DMS153 treated with DMSO at 0.1 percent for 48 hours (cell line): Measurements from ENCODE around the gene TRIM33.
"Not testable (repeated sequence)": the region's sequence is repeated elsewhere in the genome, so short reads cannot be mapped to it uniquely, and the experiment has no call there.

Source experiments
- DNase-seq: peaks from one replicate; lab custom pipeline; 2025; ENCODE audit not compliant: unreplicated experiment; lab: John Stamatoyannopoulos, UW

Gene TRIM33

DNA sequence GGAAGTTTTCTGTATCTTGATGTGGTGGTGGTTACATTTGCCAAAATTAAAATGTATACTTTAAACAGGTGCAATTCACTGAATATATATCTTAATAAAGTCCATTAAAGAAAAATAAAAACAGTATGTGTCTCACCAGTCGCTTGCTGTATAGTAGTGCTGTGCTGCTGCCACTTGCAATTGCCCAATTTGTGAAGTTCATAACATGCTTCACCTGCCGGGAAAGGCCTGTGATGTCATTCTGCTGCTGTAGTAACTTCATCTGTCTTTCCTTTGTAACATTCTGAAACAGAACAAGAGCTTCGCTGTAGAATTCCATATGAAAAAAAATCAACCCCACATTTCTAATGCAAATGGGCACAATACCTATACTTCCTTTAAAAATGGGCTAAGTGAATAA lies 83.4 kb downstream of the TRIM33 start:
- no peak for DNase-seq

GRCh38 chr1:114423455-114423854 lies 87.5 kb downstream of the TRIM33 start:
- DNase-seq = no peak

DNA sequence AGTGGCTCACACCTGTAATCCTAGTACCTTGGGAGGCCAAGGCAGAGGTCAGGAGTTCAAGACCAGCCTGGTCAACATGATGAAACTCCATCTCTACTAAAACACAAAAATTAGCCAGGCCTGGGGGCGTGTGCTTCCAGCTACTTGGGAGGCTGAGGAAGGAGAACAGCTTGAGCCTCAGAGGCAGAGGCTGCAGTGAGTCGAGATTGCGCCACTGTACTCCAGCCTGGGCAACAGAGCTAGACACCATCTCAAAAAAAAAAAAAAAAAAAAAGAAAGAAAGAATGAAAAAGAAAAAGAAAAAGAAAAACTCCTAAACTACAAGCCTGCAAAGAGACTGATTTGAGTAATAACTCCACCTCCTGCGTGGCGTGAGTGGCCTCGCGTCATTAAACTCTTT lies 92.1 kb downstream of the TRIM33 start:
- not testable (repeated sequence) for DNase-seq

DNA sequence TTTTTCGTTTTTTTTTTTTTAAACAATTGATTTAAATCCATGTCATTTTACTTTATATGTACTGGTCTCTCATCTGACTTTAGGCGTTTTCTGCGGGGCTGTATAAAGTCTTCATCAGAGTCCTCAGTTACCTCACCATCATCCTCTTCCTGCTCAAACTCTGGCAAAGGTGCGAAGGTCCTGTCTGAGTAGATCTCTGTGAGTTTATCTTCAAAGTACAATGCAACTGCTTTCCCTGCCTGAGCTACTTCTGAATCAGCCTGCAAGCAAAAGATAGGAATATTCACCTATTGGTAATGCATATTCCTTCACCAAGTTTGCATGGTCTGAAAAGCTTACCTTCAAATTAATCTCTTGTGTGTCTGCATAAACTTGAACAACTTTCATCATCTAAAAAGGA lies 113.4 kb downstream of the TRIM33 start:
- DNase-seq = no peak

- DNase-seq = no peak
These were observed 115.1 kb downstream of the TRIM33 start for GRCh38 chr1:114395863-114396262.

DNA sequence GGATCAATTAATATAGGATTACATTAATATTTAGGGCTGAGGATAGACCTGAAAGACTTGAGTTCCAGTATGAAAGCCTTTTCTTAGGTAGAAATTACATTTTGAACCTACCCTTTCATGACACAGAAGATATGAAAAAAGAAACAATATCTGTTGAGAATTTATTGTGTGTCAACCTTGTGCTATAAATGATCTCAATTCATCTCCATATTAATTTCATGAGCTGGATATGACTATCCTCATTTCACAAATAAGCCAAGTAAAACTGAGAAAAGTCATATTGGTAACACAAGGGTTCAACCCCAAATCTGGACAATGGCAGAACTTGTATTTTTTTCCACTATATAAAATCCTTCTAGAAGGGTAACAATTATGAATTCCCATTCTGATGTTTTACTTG lies 120.0 kb downstream of the TRIM33 start:
- no peak for DNase-seq

DNA sequence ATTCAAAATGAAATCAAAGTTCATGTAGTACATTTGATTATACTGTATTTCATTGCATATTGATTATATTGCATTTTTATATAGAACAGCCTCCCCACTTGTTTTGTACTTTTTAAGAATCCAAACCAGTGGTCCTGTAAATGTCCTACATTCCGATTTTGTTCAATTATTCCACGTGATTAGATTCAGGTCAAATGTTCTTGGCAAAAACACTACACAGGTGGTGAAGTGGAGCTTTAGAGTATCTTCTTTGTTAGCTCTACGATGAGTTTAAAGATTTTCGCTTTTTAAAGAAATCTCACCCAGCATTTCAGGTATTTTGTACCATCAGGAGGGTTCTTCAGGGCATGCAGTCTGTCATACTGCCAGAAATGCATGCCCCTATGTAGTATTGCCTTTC lies 120.6 kb downstream of the TRIM33 start:
- DNase-seq = no peak

GRCh38 chr1:114388432-114389003 lies 122.5 kb downstream of the TRIM33 start:
- no peak for DNase-seq

- not testable (repeated sequence) for DNase-seq
These were observed 123.4 kb downstream of the TRIM33 start for GRCh38 chr1:114387585-114387984.

DNA sequence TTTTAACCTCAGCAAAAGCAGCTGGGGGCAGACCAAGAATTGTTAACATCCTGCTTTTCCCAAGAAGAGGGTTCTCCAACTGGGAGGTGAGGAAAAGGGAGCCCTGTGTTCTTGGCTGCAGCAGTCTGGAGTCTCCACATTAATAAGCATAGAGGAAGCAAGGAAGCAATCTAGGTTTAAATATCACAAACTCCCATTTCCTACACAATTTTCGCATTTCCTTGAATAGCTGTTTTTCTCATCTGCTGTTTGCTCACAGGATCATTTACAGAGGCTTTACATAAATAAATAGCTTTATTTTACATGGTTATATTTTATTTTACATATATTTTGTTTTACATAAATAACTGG lies 124.0 kb downstream of the TRIM33 start:
- no peak for DNase-seq

DNA sequence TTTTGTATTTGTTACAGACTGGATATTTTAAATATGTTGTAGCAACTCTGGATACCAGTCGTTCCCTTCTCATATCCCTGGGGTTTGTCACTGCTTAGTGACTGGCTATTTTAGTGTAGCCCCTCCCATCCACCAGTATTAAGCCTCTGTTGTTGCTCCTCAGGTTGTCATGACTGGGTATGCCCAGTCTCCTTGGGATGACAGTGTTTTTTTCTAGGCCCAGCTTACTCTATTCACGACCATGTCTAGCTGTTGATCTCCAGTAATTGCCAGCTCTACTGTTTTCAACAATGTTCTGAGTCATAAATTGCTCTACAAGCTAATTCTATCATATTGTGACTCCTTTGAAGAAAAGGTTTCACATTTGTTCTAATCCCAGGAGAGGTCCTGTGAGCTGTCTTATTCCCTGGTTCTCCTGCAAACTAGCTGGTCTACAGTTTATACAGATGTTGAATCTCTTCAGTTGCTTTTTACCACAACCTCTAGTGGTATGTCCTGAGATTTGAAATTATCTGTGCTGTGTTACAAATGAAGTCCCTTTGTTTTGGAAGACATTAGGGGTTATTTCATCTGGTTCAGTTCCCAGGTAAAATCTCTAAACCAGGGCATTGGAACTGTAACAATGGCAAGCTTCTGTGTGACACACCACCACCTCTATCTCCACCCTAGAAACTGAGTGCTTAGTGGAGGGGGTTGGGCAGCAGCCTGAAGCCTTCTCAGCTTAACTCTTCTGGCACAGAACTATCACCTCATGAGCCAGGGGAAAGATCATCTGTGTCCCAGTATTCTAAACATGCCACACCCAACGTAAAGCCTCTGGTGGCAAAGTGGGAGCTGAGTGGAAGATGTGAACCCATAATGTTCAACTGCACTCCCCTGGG lies 124.6 kb downstream of the TRIM33 start:
- DNase-seq = no peak

- DNase-seq = no peak
These were observed 126.1 kb downstream of the TRIM33 start for GRCh38 chr1:114384922-114385321.

GRCh38 chr1:114379987-114380386 lies 131.0 kb downstream of the TRIM33 start:
- DNase-seq = no peak

DNA sequence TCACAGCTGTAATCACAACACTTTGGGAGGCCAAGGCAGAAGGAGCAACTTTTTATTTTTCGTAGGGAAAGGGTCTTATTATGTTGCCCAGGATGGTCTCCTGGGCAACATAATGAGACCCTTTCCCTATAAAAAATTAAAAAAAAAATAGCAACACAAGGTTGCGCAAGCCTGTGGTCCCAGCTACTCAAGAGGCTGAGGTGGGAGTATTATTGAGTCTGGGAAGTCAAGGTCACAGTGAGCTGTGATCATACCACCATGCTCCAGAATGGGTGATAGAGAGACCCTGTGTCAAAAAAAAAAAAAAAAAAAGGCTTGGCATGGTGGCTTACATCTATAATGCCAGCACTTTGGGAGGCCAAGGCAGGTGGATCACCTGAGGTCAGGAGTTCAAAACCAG lies 131.6 kb downstream of the TRIM33 start:
- no peak for DNase-seq

DNA sequence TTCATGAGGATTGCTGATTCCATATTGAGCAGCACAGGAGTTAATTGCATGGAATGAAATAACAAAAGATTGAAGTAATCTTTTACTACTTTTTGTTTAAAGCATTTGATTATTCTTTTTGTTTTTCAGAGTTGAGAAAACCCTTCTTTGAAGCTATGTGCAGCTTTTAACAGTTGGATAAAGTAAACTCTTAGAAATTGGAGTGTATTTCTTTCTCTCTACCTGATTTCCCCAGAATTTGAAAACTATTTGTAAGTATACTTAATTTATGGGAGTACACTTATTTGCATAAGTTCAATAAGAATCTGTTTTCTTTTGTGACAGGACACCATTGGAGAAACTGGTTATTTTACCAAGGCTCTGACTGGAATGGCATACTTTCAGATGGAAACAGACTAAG lies 133.6 kb downstream of the TRIM33 start:
- DNase-seq = no peak

DNA sequence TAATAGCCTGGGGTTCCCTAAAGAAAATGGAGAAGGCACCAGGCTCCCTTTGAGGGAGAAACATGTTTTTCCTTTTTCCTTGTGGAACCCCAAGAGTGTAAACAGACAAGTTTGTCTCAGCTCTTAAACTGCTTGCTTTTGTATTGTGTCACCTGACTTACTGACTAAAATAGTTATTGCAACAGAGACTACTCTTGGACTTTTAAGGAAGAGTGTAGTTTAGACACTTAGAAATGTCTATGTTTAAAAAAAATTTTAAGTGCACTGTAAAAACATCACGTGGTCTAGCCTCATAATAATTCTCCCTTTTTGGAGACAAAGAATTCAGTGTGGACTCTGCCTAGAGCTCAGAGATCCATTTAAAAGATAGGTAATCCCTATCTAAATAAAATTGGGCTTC lies 141.1 kb downstream of the TRIM33 start:
- no peak for DNase-seq

GRCh38 chr1:114369266-114369919 lies 141.6 kb downstream of the TRIM33 start:
- DNase-seq = not testable (repeated sequence)

- DNase-seq = no peak
These were observed 142.3 kb downstream of the TRIM33 start for GRCh38 chr1:114368560-114369255.

GRCh38 chr1:114367810-114368209 lies 143.2 kb downstream of the TRIM33 start:
- no peak for DNase-seq

DNA sequence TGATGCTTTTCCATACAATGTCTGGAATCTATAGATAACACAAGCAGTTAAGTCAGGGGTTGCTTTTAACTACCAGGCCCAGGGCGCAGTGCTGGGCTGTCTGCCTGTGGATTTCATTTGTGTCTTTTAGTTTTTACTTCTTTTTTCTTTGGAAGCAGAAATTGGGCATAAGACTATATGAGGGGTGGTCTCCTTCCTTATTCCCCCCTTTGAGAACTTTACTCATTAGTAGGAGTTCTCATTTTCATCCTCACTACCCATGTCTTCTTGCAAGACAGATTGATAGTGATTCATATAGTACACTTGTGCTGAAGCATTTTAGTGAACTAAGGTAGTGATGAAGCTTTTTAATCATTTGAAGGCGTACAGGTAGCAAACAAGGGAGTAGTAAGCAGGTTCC lies 147.8 kb downstream of the TRIM33 start:
- DNase-seq = not testable (repeated sequence)

DNA sequence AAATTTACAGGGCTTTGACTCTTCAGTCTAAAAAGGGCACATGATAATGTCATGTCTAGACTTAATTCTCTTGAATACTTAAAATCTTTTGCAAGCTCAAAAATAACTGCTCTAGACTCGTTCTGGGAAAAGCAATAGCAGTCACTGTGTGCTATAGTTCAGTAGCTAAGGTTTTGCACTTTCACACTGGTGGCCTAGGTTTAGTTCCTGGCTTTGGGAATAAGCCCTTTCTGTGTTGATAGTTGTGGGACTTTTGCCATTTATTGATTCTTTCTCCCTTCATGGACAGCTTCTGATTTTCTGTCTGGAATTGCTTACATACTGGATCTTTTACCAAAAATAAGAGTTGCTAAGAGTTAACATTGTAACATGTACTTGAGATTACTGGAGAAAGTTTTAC lies 151.2 kb downstream of the TRIM33 start:
- DNase-seq = no peak

- DNase-seq = no peak
These were observed 155.8 kb downstream of the TRIM33 start for GRCh38 chr1:114355240-114355639.
